GM21619 (cell line): ENCODE data around the gene PSAT1.

Source experiments
- ATAC-seq: cut with Tn5 transposase; IDR thresholded peaks from one replicate; pipeline ENCODE4 v1.9.1; 2021; ENCODE audit not compliant: unreplicated experiment

The PSAT1 gene

DNA sequence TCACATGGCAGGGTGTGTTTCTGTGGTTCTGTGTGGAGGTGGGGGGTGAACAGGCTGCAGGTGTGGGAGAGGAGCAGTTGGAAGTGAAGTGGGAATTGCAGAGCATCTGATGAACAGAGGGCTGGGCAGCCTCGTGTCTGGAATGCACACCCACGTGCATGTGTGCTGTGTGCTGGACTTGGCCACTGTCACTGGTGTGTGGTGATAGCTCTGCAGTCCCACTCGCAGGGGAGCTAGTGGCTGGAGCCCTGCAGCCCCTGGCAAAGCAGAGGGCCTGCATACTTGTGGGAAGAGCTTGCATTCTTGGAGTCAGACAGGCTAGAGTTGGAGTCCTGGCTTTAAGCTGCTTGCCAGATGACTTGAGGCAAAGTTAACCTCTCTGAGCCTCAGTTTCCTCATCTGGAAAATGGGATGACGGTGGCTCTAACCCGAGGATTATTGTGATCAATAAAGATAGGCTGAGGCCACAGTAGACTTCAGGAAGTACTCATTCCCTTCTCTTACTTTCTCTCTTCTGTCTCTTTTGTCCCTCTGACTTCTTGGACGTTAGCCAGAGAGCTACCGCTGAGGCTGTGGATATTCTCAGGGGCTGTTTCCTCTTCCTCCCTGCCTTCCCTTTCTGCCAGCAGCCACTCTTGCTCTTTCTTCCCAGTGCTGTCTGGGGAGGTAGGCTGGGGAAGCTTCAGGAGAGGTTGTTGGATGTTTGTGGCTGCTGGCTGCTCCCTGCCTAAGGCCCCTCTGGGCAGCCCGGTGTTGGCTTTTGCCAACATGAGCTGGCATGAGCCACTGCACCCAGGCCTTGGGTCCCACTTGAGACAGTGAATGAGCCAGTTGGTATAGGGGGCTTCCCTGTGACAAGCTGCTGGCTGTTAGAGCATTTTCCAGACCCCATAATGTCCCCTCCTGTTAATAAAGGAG lies 18.3 kb downstream of the PSAT1 start:
- no peak for ATAC-seq

DNA sequence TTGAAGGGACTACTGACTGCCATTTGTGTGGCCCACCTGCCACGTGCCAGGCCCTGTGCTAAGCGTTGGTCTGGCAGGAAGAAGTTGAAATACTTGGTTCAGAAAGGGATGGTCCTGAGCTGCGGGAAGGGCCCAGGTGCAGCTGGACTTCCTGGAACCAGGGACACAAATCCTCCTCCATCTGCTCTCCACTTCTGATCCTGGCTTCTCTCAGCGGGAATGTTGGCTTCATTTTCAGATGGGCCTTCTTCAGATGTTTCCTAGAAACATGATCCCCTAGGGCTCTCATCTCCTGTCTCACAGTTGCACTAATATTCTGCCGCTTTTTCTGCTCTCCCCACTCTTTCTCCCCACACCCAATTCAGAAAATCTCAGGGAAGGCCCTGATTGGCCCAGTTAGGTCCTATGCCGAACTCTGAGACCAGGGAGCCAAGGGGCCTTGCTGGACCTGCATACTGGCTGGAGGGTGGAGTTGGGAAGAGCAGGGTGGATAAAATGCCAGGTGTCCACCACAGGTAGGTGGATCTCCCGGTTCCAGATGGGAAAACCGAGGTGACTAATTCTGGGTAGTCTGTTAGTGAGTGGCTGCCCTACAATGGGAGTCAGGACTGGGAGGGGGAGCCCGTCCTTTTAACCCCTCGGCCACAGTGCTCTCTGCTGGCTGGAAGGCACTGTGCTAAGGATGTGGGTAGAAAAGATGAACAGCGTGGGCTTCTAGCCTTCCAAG lies 19.4 kb downstream of the PSAT1 start:
- ATAC-seq, result no peak

DNA sequence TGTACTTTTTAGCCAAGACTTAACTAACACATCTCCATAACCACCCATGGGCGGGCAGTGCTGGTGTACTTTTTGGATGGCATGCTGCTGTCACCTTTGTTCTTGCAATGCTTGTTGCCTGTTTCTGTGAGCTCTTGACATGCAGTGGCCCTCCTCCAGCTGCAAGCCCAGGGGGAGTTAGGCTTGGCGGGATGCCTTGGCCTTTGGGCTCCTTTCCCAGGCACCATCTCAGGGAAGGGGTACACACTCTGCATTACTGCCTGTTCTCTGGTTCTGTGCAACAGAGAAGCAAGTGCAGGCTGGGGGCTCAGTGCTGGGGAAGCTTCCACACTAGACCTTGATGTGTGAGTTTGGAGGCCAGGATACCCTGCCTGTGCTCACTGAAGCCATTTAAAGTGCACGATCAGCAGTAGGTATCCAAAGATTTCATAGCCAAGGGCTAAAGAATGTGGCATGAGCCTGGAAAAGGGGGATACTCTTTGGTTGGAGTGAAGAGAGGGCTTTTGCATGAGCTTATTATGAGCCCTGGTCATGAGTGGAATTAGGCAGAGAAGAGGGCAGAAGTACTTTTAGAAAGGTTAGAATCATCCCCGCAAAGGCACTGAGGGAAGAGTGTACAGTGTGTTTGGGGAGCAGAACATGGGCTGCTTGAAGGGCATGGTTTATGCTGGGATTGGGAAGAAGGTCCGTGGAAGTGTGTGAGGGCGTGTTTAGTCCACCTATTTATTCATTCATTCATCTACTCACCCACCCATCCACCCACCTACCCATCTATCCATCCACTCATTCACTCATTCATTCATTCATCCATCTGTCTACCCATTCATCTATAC lies 22.5 kb downstream of the PSAT1 start:
- ATAC-seq, result no peak

DNA sequence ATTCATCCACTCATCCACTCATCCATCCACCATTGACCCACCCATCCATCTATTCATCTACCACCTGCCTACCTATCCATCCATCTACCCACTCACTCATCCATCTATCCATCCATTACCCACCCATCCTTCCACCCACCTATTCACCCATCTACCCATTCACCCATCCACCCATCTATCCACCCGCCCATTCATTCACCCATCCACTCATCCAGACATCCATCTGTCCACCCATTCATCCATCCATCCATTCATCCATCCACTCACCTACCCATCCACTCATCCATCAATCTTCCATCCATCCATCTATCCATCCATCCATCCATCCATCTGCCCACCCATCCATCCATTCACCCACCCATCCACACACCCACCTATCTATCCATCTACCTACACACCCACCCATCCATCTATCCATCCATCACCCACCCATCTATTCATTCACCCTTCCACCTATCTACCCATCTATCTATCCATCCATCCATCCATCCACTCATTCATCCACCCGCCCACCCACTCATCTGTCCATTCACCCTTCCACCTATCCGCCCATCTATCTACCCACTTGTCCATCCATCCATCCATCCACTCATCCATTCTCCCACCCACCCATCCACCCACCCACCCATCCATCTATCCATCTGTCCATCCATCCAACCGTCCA lies 23.2 kb downstream of the PSAT1 start:
- no peak for ATAC-seq

DNA sequence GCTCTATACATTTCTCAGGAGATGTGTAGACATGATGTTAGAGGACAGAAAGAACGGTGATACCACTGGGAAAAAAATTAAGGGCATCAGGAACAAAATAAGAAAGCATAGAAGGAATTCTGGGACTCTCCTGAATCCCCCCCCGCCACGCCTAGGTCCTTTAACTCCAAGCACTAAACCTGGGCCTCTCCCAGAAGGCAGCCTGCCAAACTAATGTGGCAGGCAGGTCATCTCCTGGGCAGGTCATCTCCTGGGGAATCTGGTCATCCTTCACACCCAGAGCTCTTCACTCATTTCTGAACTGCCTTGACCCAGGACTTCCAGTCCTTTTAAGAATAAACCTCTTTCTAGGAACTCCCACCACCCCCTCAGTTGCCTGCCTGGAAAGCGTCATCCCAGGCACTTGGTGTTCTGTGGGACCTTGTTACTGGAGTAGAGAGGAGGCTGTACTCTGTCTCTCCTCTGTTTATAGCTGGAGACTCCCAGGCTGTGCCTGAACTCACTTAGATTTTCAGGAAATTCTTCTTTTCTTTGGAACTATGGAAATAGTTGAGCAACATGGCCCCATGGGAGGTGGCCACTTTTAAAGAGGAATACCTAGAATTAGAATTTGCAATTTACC lies 24.1 kb downstream of the PSAT1 start:
- no peak for ATAC-seq

DNA sequence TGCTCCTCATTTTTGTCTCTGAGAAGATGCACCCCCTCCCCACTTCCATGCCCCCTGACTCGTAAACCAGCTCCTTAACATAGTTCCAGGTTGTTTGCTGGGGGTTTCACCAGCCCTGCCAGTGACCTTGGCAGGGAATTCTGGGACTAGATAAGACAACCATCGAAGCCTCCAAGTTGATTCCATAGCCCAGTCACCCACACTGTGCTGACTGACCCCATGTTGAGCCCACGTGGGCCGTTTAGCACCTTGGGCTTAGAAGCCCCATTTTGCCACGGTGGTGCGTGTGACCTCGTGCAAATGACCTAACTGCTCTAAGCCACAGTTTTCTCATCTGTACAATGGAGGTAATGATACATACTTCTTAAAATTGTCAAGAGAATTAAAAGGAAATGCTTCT lies 24.6 kb downstream of the PSAT1 start:
- no peak for ATAC-seq

DNA sequence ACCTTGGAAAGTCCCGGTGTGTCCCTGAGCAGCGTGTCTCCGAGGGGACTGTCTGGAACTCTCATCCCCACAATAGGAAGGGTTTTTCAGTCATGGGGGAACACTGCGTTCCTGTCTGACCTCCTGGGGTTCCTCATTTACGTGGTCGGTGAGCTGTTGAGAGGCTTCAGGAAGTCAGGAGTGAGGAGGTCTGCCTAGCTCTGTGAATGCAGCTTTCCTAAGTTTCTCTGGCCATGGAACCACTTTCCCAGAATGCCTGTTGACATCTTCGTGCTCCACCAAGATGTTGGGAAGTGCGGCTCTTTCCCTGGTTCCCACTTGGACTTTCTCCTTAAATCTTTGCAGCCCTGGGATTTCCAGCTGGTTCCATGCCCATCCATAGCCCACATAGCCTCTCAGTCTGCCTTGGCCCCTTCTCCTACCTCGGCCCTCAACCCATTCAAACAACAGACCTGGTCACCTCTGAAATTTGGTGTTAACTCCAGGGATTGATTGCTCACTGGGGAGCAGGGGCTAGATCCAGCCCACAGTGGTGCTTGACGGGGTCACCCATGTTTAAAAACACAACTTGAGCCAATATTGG lies 27.2 kb downstream of the PSAT1 start:
- no peak for ATAC-seq

DNA sequence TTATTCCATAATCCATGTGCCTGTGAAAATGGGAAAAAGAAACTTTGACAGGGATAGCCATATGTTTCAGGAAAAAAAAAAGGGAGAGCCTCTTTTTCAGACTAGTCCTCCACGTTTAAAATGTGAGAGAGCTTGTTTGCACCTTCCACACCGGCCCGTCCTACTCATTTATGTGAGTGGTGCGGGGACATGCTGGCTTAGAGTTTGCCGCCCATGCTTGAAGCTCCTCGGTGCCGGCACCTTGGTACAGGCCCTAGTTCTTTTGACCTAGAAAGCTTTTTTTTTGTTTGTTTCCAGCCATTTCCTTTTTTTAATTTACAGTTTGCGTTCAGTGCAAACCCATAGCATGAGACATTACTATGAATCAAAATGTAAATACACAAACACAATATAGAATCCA lies 27.8 kb downstream of the PSAT1 start:
- no peak for ATAC-seq

DNA sequence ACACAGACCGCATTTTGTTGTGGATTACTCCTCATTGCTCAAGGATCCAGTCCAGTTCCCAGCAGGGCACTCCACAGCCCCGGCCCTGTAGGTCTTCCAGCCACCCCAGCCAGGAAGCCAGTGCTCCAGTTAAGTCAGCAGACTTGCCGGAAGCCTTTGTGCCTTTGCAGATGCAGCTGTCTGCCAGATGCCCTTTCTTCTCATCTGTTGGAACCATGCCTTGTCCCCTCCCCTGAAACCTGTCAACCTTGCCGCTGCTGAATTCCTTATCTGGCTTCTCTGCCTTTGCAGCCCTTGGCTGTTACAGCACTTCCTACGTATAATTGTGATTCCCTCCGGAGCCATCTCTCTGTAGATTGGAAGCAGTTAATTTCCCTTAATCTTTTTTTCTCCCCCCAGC lies 28.4 kb downstream of the PSAT1 start:
- ATAC-seq, result no peak

DNA sequence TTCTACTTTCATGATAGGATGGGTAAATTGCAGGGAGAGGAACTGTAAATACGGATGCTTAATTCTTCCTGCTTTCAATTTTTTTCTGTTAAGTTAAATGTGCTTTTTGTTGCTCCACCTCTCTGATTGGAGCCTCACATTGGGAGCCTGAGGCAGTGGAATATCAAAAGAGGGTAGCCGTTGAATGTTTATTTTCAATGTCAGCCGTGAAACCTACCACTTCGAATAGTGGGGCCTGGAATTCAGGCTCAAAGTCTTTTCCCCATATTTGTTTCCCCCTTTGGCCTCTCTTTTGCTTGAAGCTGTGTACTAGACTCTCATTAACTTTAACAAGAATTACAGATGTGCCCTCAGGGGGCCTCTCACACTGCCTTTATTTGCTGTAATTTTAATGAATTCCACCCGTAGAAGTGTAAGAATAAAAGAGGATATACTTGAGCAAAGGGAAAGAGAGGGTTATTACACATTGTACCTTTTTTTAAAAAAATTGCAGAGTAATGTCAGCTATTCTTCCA lies 29.0 kb downstream of the PSAT1 start:
- no peak for ATAC-seq

DNA sequence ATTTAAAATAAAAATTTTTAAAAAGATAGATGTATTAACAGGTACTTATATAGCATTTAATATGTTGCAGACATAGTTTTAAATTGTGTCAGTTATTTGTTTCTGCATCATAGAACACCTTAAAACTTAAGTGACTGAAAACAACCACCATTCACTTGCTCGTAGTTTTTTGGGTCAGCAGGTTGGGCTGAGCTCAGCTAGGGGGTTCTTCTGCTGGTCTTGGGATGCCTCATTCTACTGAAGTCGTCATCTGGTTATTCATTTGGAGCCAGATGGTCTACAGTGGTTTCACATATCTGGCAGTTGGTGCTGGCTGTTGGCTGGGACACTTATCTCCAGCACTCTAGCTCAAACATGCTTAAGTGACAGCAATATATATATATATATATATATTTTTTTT lies 29.6 kb downstream of the PSAT1 start:
- ATAC-seq, result no peak

DNA sequence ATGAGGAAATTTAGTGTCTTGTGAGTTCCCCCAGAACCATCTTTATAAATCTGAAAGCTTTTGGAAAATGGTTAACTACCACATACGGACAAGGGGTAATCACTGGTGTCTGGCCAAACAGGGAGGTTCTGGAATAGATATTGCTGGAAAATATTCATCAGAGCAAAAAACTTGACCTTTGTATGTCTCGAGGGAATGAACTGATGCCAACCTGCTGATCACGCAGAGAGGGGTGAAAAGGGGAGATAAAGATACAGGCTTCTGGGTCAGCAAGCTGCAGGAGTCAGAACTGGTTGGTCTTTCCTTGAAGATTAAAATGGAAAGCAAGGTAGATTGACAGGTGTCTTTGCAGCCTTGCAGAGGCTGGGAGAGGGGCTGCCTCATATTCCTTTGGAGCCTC lies 35.5 kb downstream of the PSAT1 start:
- ATAC-seq, result no peak

DNA sequence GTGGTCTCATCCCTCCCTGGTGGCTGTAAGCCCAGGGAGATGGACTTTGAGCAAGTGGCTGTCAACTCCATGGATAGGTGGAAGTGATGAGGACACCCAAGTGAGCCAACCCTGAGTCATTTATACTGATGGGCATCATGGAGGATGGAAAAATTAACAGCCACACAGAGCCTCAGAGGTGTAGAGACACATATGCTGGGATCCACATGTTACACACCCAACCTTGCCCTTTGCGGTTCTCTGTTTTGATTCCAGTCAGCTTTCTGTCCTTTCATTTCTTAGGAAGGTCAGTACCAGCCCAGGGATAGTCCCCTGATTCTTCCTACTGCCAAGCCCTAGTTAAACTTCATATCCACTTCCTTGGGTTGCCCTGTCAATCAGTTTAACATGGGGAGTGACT lies 51.9 kb downstream of the PSAT1 start:
- ATAC-seq, result no peak

DNA sequence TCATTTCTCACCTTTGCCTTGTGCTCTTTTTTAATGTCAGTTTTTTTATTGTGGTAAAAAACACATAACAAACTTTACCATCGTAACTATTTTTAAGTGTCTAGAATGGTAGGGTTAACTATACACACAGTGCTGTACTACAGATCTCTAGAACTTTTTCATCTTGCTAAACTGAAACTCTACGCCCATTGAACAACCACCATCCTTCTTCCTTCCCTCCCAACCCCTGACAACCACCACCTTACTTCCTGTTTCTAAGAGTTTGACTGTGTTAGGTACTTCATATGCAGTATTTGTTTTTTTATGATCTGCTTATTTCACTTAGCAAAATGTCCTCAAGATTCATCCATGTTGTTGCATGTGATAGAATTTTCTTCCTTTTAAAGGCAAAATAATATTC lies 54.9 kb downstream of the PSAT1 start:
- no peak for ATAC-seq

DNA sequence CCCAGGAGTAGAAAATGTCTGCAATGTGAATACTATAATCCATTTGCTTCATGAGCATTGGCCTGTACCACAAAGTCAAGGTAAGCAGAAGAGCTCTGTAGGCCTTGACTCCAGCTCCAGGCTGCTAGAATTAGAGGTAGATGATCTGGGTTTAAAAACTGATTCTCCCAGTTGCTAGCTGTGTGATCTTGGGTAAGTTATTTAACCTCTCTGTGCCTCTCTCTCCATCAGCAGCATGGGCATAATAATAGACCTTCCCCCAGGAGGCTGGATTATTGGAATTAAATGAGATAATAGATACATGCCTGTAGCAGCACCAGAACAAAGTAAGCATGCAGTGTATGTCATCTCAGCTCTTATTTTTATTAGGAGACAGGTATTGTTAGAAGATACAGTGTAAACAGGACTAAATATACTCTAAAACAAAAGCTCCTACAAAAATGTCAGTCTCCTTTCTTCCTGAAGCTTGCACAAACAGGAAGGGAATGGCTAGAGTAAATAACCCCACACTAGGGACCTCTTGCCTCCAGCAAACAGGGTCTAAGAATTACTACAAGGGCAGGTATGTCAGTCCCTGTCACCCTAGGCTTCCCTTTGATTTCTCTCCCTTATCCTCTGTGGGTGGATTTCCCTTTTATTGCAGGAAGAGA lies 57.5 kb downstream of the PSAT1 start:
- ATAC-seq, result no peak

DNA sequence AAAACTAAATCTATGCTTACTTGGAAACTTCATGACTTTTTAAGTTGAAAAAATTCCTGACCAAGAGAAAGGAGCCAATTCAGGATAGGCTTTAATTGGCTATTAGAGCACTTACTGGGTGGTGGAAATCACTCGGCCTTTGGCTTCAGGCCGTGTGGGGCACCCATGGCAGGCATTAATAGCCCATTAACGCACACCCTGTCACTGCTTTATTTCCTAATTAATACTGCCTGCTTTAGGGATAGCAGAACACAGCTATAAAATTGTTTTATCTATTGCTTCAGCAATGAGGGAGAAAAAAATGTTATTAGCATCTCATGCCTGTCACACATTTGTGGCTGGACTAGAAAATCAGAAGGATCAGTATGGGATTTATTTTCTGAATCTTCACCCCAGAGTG lies 58.1 kb downstream of the PSAT1 start:
- ATAC-seq, result no peak

DNA sequence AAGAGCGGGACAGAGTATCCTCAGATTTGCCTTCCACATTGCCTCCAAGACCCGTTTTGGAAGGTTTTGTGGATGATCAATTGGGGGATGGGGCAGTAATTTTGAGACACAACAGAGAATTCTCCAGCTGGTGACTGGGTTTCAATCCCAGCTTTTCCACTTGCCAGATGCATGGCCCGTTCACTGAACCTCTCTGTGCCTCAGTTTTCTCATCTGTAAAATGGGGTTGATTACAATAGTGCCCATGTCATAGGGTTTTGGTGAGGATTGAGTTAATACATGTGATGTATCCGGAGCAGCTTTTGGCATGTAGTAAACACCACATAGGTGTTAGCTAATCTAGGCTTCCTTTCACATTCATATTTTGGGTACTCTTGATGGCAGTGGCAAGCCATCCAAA lies 59.7 kb downstream of the PSAT1 start:
- no peak for ATAC-seq

DNA sequence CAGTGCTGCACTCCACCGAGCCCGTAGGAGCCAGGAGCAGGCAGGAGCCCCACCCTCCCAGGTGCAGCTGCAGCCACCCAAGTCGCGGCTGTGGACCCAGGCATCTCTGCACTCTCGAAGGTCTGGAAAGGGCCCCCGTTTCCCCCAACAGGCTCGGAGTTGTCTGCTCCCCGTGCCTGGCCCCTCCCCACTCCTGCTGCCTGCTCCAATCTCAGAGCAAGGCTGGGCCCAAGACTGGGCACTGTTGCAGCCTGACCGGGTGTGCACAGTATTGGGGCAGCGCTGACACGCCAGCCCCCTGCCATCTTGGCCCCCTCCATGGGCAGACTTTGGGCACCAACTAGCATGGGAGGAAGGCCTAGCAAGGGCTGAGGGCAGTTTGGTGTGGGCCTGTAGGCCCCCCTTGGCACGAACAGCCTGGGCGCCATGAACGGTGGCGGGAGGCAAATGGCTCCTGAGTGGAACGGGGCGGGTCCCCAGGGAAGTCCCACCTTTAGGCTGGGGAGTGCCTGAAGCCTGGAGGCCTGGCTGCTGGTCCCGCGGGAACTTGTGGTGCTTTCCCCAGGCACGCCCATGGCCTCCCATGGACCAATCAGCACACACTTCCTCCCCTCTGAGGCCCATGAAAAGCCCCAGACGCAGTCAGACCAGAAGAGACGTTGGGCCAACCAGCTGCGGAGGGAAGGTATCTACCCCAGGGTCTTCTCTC lies 60.4 kb downstream of the PSAT1 start:
- peak; percentile 70 for ATAC-seq
